GM18861 (cell line): ENCODE results near the gene AOAH.
"Not testable (repeated sequence)": the region's sequence is repeated elsewhere in the genome, so short reads cannot be mapped to it uniquely, and the experiment has no call there.

Experiments
- ATAC-seq: cut with Tn5 transposase; IDR thresholded peaks from one replicate; pipeline ENCODE4 v1.9.1; 2021; ENCODE audit not compliant: unreplicated experiment

Gene AOAH

GRCh38 chr7:36703860-36704259, 20.4 kb downstream of the AOAH start:
- ATAC-seq = not testable (repeated sequence)

GRCh38 chr7:36692456-36692855, 31.8 kb downstream of the AOAH start:
- peak; percentile 73 for ATAC-seq

- ATAC-seq = no peak
Observed at GRCh38 chr7:36691983-36692382, 32.3 kb downstream of the AOAH start.

- ATAC-seq = no peak
Observed at GRCh38 chr7:36690514-36691187, 33.6 kb downstream of the AOAH start.

- no peak for ATAC-seq
Observed at GRCh38 chr7:36690041-36690440, 34.3 kb downstream of the AOAH start.

GRCh38 chr7:36686499-36686898, 37.8 kb downstream of the AOAH start:
- ATAC-seq = no peak

GRCh38 chr7:36684954-36685353, 39.3 kb downstream of the AOAH start:
- ATAC-seq = no peak

GRCh38 chr7:36683695-36684357, 40.5 kb downstream of the AOAH start:
- ATAC-seq = no peak

- no peak for ATAC-seq
Observed at GRCh38 chr7:36683111-36683510, 41.2 kb downstream of the AOAH start.

GRCh38 chr7:36682102-36682501, 42.2 kb downstream of the AOAH start:
- no peak for ATAC-seq

GRCh38 chr7:36677769-36678437, 46.4 kb downstream of the AOAH start:
- no peak for ATAC-seq

- no peak for ATAC-seq
Observed at GRCh38 chr7:36673703-36674102, 50.6 kb downstream of the AOAH start.

- ATAC-seq = no peak
Observed at GRCh38 chr7:36671432-36671829, 52.9 kb downstream of the AOAH start.

GRCh38 chr7:36670585-36671431, 53.5 kb downstream of the AOAH start:
- ATAC-seq = peak; percentile 67

- ATAC-seq = no peak
Observed at GRCh38 chr7:36668750-36669149, 55.5 kb downstream of the AOAH start.

- no peak for ATAC-seq
Observed at GRCh38 chr7:36668080-36668479, 56.2 kb downstream of the AOAH start.

GRCh38 chr7:36667007-36667745, 57.1 kb downstream of the AOAH start:
- ATAC-seq = no peak

- ATAC-seq = no peak
Observed at GRCh38 chr7:36663481-36663880, 60.8 kb downstream of the AOAH start.

- no peak for ATAC-seq
Observed at GRCh38 chr7:36661135-36661840, 63.0 kb downstream of the AOAH start.
